Skeletal muscle satellite cell (primary cell): Measurements from ENCODE around the gene LAMA2.

Experiments used
- H3K27me3 ChIP-seq: 2 replicates; pipeline ENCODE4 v1.7.0; 2013; ENCODE audit warnings: low read length; ENCODE audit not compliant: control insufficient read depth, insufficient read depth
- H3K36me3 ChIP-seq: 2 replicates; pipeline ENCODE4 v1.7.0; 2013; ENCODE audit warnings: mild to moderate bottlenecking, control low read depth, low read length; ENCODE audit not compliant: insufficient read depth
- H3K4me1 ChIP-seq: 2 replicates; pipeline ENCODE4 v1.7.0; 2013; ENCODE audit warnings: low read length; ENCODE audit not compliant: control insufficient read depth, insufficient read depth
- H3K4me2 ChIP-seq: 2 replicates; pipeline ENCODE4 v1.7.0; 2013; ENCODE audit warnings: mild to moderate bottlenecking, low read length
- H3K4me3 ChIP-seq: 2 replicates; pipeline ENCODE4 v1.7.0; 2013; ENCODE audit warnings: low read length
- H3K9ac ChIP-seq: 2 replicates; pipeline ENCODE4 v1.7.0; 2013; ENCODE audit warnings: mild to moderate bottlenecking, low read depth, low read length, moderate library complexity
- H3K9me3 ChIP-seq: replicated peaks from 2 replicates; pipeline ENCODE4 v1.7.0; 2013; ENCODE audit warnings: mild to moderate bottlenecking, control low read depth, low read length

The LAMA2 gene

GRCh38 chr6:129517288-129517687, 634.4 kb downstream of the LAMA2 start:
- H3K9me3 ChIP-seq: no peaks in the 10 kb centered on the region
- no peaks in the 10 kb centered on the region for H3K27me3 ChIP-seq
- peaks cover 36% of the 10 kb centered on the region for H3K36me3 ChIP-seq
- no peak overlapping the region for H3K4me2 ChIP-seq
- no peak overlapping the region for H3K9ac ChIP-seq
- peaks cover 6% of the 10 kb centered on the region for H3K4me1 ChIP-seq
- H3K4me3 ChIP-seq: no peak overlapping the region

GRCh38 chr6:129519750-129520149, 636.8 kb downstream of the LAMA2 start:
- Histone ChIP-seq H3K9ac (no peak overlapping the region), H3K36me3 (peaks cover 20% of the 10 kb centered on the region), H3K4me2 (no peak overlapping the region), H3K4me3 (no peak overlapping the region), H3K4me1 (no peaks in the 10 kb centered on the region), H3K9me3 (no peaks in the 10 kb centered on the region), H3K27me3 (no peaks in the 10 kb centered on the region)

- no peak overlapping the region for H3K4me2 ChIP-seq
- H3K9ac ChIP-seq: no peak overlapping the region
- H3K36me3 ChIP-seq: peaks cover 11% of the 10 kb centered on the region
- H3K4me1 ChIP-seq: peaks cover 7% of the 10 kb centered on the region
- no peaks in the 10 kb centered on the region for H3K27me3 ChIP-seq
- no peak overlapping the region for H3K4me3 ChIP-seq
- no peaks in the 10 kb centered on the region for H3K9me3 ChIP-seq
Measured at GRCh38 chr6:129521946-129522345, 639.0 kb downstream of the LAMA2 start.

- no peaks in the 10 kb centered on the region for H3K9me3 ChIP-seq
- H3K4me3 ChIP-seq: no peak overlapping the region
- peaks cover 7% of the 10 kb centered on the region for H3K4me1 ChIP-seq
- H3K4me2 ChIP-seq: no peak overlapping the region
- no peaks in the 10 kb centered on the region for H3K27me3 ChIP-seq
- H3K9ac ChIP-seq: no peak overlapping the region
- peaks cover 11% of the 10 kb centered on the region for H3K36me3 ChIP-seq
Measured at GRCh38 chr6:129523816-129524215, 640.9 kb downstream of the LAMA2 start.

- Histone ChIP-seq H3K4me3 (no peak overlapping the region), H3K27me3 (no peaks in the 10 kb centered on the region), H3K4me2 (no peak overlapping the region)
Measured at GRCh38 chr6:129525055-129525454, 642.1 kb downstream of the LAMA2 start.

GRCh38 chr6:129534926-129535325, 652.0 kb downstream of the LAMA2 start:
- H3K4me1 ChIP-seq: no peaks in the 10 kb centered on the region
- no peak overlapping the region for H3K4me3 ChIP-seq
- no peak overlapping the region for H3K4me2 ChIP-seq
- H3K27me3 ChIP-seq: no peaks in the 10 kb centered on the region
- peaks cover 39% of the 10 kb centered on the region for H3K36me3 ChIP-seq
- no peaks in the 10 kb centered on the region for H3K9me3 ChIP-seq
- no peak overlapping the region for H3K9ac ChIP-seq

More at GRCh38 chr6:129525055-129525454, 642.1 kb downstream of the LAMA2 start:
- H3K9me3 ChIP-seq: no peaks in the 10 kb centered on the region
- peaks cover 7% of the 10 kb centered on the region for H3K4me1 ChIP-seq
- peaks cover 15% of the 10 kb centered on the region for H3K36me3 ChIP-seq
- H3K9ac ChIP-seq: no peak overlapping the region

- no peak overlapping the region for H3K4me2 ChIP-seq
- no peaks in the 10 kb centered on the region for H3K9me3 ChIP-seq
- H3K36me3 ChIP-seq: peaks cover 44% of the 10 kb centered on the region
Measured at GRCh38 chr6:129536271-129536670, 653.3 kb downstream of the LAMA2 start.

GRCh38 chr6:129539032-129539431, 656.1 kb downstream of the LAMA2 start:
- Histone ChIP-seq H3K9me3 (no peaks in the 10 kb centered on the region), H3K27me3 (no peaks in the 10 kb centered on the region), H3K4me2 (no peak overlapping the region), H3K4me1 (no peaks in the 10 kb centered on the region), H3K4me3 (no peak overlapping the region), H3K36me3 (peaks cover 37% of the 10 kb centered on the region), H3K9ac (no peak overlapping the region)

More at GRCh38 chr6:129536271-129536670, 653.3 kb downstream of the LAMA2 start:
- Histone ChIP-seq H3K9ac (no peak overlapping the region), H3K4me3 (no peak overlapping the region), H3K27me3 (no peaks in the 10 kb centered on the region), H3K4me1 (no peaks in the 10 kb centered on the region)

- H3K4me1 ChIP-seq: no peaks in the 10 kb centered on the region
- H3K4me3 ChIP-seq: no peak overlapping the region
- H3K4me2 ChIP-seq: no peak overlapping the region
- H3K36me3 ChIP-seq: peaks cover 51% of the 10 kb centered on the region
- no peak overlapping the region for H3K9ac ChIP-seq
- no peaks in the 10 kb centered on the region for H3K9me3 ChIP-seq
- no peaks in the 10 kb centered on the region for H3K27me3 ChIP-seq
Measured at GRCh38 chr6:129542705-129543104, 659.8 kb downstream of the LAMA2 start.

GRCh38 chr6:129543981-129544380, 661.0 kb downstream of the LAMA2 start:
- Histone ChIP-seq H3K4me1 (no peaks in the 10 kb centered on the region), H3K9me3 (no peaks in the 10 kb centered on the region), H3K4me2 (no peak overlapping the region), H3K9ac (no peak overlapping the region), H3K4me3 (no peak overlapping the region), H3K27me3 (no peaks in the 10 kb centered on the region), H3K36me3 (peaks cover 50% of the 10 kb centered on the region)

GRCh38 chr6:129544892-129545612, 662.1 kb downstream of the LAMA2 start:
- H3K4me2 ChIP-seq: no peak overlapping the region

GRCh38 chr6:129546702-129547101, 663.8 kb downstream of the LAMA2 start:
- H3K9me3 ChIP-seq: no peaks in the 10 kb centered on the region
- peaks cover 47% of the 10 kb centered on the region for H3K36me3 ChIP-seq
- H3K9ac ChIP-seq: no peak overlapping the region
- H3K4me2 ChIP-seq: no peak overlapping the region
- no peaks in the 10 kb centered on the region for H3K27me3 ChIP-seq
- no peak overlapping the region for H3K4me3 ChIP-seq
- H3K4me1 ChIP-seq: no peaks in the 10 kb centered on the region

More at GRCh38 chr6:129544892-129545612, 662.1 kb downstream of the LAMA2 start:
- Histone ChIP-seq H3K4me3 (no peak overlapping the region), H3K36me3 (peaks cover 49% of the 10 kb centered on the region), H3K27me3 (no peaks in the 10 kb centered on the region), H3K4me1 (no peaks in the 10 kb centered on the region), H3K9me3 (no peaks in the 10 kb centered on the region), H3K9ac (no peak overlapping the region)
